ENCODE results near the gene FURIN. TPM values are rescaled to one million over a fixed set of nuclear protein-coding genes. Genes with fewer than 3 reads are reported as not detected.
A peak's percentile ranks its signal among the peaks of the same experiment; 100 is the strongest.

The FURIN gene
- polyA plus RNA-seq, 1 experiment: 30.9 TPM

DNA sequence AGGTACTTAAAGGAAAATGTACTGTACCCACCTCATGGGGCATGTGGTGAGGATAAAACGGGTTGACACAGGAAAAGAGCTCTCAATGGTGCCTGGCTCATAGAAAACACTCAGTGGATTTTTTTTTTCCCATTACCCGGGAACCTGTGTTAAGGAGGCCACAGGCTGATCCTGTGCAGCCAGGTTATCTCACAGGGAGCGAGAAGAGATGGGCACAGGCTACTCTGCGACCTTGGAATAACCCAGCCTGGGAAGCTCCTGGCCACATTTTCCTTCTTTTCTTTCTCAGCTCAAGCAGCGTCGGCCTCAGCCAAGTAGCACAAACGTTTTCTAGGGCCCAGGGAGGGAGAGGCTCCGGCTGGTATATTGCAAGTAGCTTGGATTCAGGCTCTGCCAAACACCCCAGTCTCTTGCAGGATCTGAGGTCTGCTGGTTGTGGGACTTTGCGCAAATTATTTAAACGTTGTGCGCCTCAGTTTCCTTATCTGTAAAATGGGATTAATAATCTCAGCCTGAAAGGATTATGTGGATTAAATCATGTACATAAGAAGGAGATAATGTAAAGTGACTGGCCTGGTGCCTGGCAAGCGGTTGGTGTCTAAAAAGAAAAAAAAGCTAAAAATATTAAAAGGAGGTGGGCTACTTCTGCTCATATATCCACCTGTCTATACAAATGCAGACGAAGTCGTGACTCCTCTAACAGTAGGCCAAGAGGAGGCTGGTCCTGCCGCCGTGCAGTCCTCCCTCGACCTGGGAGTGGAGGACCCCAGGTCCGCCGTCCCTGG lies 2.2 kb downstream of the FURIN start:
- DNase-seq (ENCODE audit: low read depth): no peak
- peak overlapping the region; percentile 71 for H3K4me3 ChIP-seq (ENCODE audit: low read depth, low read length)
- TF ChIP-seq, protein P1, sequence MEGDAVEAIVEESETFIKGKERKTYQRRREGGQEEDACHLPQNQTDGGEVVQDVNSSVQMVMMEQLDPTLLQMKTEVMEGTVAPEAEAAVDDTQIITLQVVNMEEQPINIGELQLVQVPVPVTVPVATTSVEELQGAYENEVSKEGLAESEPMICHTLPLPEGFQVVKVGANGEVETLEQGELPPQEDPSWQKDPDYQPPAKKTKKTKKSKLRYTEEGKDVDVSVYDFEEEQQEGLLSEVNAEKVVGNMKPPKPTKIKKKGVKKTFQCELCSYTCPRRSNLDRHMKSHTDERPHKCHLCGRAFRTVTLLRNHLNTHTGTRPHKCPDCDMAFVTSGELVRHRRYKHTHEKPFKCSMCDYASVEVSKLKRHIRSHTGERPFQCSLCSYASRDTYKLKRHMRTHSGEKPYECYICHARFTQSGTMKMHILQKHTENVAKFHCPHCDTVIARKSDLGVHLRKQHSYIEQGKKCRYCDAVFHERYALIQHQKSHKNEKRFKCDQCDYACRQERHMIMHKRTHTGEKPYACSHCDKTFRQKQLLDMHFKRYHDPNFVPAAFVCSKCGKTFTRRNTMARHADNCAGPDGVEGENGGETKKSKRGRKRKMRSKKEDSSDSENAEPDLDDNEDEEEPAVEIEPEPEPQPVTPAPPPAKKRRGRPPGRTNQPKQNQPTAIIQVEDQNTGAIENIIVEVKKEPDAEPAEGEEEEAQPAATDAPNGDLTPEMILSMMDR (IDR thresholded peaks at IDR 0.05; ENCODE audit: insufficient read depth, low read depth, low read length): no peak
- ChIA-PET CTCF (interaction anchor here (0.6 to 2.3 kb wide), 2 partner anchors 15 to 96 kb away, joined by 3 to 10 read pairs; no protein-coding TSS in a partner anchor), POLR2A (no interaction called here)
- peaks cover 1% of the 10 kb centered on the region; the same call in 1 of the 2 replicates for H3K36me3 ChIP-seq (ENCODE audit: control insufficient read depth, insufficient read depth, low read length)
- no peaks in the 10 kb centered on the region for H3K27me3 ChIP-seq (ENCODE audit: control insufficient read depth, insufficient read depth, low read length)

DNA sequence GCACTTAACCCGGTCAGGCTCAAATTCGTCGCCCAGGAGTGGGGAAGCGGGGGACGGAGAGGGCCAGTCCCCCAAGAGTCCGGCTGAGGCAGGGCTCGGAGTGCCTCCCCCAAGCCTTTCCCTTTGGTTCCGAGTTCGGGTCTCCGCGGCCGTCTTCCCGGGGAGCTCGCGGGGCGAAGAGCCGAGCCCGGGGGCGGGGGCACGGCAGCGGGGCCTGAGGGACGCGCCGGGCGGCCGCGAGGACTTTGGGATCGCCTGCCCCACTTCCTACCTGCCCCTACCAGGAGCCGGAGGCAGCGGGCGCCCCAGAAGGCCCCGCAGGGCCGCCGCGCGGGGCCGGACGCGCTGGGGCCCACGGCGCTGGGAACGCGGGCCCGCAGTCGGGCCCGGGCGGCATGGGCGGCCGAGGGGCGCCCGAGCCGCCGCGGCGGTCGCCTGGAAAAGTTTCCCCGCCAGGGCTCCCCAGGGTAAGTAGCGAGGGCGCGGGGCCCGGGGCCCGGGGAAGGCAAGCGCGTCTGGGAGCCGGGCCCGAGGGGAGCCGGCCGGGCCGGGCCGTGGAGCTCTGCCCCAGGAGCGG lies 2.8 kb downstream of the FURIN start:
- no peaks in the 10 kb centered on the region for H3K27me3 ChIP-seq (ENCODE audit: control insufficient read depth, insufficient read depth, low read length)
- ChIA-PET CTCF (interaction anchor here (0.8 to 2.3 kb wide), 2 partner anchors 14 to 61 kb away, joined by 3 to 10 read pairs; partner anchors contain the start of gene HDDC3), POLR2A (no interaction called here)
- peak overlapping the region; percentile 71 for H3K4me3 ChIP-seq (ENCODE audit: low read depth, low read length)
- H3K36me3 ChIP-seq (ENCODE audit: control insufficient read depth, insufficient read depth, low read length): peaks cover 7% of the 10 kb centered on the region; the same call in 1 of the 2 replicates
- DNase-seq (ENCODE audit: low read depth): no peak
- TF ChIP-seq, protein P1 (IDR thresholded peaks at IDR 0.05; ENCODE audit: insufficient read depth, low read depth, low read length): no peak

DNA sequence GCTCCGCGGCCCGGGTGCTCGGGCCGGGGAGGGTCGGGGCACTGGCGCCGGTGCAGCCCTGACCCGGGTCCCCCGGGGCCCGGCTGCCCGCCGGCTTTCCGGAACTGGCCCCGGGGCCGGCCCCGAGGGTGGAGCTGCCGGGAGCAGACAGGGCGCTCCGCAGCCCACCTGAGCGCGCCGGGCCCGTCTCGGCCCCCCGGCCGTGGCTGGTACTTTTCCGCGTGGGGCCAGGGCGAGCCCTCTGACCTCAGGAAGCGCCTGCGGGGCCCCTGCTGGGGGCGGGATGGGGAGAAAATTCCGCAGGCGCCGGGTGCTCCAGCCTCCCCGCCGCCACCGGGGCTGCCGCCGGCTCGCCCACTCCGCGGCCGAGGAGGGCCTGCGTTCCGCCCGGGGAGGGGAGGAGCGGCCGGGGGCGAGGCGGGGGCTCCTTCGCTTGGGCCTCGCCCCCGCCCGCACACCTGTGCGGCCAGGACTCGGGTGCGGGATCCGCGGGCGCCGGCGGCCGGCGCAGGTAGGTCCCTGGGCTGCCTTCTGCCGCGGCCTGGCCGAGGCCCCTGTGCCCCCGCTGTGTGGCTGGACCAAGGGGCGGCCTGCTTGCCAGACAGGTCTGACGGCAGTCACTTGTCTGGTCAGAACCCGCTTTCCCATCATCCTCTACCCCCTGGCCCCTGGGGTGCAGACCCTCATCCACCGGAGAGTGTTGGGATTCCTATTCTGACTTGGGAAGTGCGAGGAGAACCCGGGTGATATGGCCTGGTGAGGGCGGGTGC lies 3.5 kb downstream of the FURIN start:
- CTCF ChIA-PET: interaction anchor here (0.8 to 2.3 kb wide), 2 partner anchors 14 to 60 kb away, joined by 3 to 10 read pairs; partner anchors contain the start of gene HDDC3
- POLR2A ChIA-PET: interaction anchor here (0.6 kb wide), 1 partner anchor 1286 kb away, joined by 5 read pairs; no protein-coding TSS in a partner anchor

DNA sequence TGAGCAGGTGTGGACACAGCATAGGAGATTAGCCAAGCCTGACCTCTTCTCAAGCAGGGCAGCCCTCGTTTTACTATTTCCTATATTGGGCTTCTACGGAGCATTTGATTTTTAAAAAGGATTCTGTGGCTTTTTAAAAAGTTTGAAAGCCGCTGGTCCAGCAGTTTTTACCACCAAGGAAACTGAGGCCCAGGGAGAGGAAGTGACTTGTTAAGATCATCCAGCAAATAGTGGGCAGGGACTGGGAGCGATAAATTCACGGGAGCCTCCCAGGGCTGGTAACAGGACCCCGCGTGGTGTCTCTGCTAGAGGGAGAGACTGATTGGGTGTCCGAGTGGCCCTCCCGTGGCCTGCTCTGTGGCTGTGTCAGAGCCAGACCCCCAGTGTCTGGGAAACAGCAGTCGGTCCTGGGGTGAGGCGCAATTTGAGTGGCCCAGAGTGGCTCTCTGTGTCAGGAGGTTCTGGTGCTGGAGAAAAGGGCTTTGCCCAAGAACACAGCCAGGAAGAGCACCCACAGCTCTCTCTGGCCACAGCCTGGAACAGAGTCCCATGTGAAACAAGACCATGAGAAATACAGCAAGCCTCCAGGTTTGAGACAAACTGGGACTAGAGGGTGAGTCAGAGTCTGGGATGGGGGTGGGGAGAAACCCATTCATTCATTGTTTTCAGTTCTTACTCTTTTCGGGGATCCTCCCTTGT lies 4.2 kb downstream of the FURIN start:
- Histone ChIP-seq H3K27me3 (ENCODE audit: control insufficient read depth, insufficient read depth, low read length) (no peaks in the 10 kb centered on the region), H3K4me3 (ENCODE audit: low read depth, low read length) (peak overlapping the region; percentile 71), H3K36me3 (ENCODE audit: control insufficient read depth, insufficient read depth, low read length) (peaks cover 16% of the 10 kb centered on the region)
- POLR2A ChIA-PET: no interaction called here
- TF ChIP-seq, protein P1 (IDR thresholded peaks at IDR 0.05; ENCODE audit: insufficient read depth, low read depth, low read length): no peak
- CTCF ChIA-PET: interaction anchor here (2.2 kb wide), 1 partner anchor 14 kb away, joined by 19 read pairs; no protein-coding TSS in a partner anchor
- DNase-seq (ENCODE audit: low read depth): no peak

More for the DNA sequence above, 3.5 kb downstream of the FURIN start:
- no peaks in the 10 kb centered on the region for H3K27me3 ChIP-seq (ENCODE audit: control insufficient read depth, insufficient read depth, low read length)
- H3K36me3 ChIP-seq (ENCODE audit: control insufficient read depth, insufficient read depth, low read length): peaks cover 12% of the 10 kb centered on the region
- H3K4me3 ChIP-seq (ENCODE audit: low read depth, low read length): peak overlapping the region; percentile 71
- no peak for DNase-seq (ENCODE audit: low read depth)
- TF ChIP-seq, protein P1 (IDR thresholded peaks at IDR 0.05; ENCODE audit: insufficient read depth, low read depth, low read length): no peak

Data from BJ (cell line).